OCI-LY3 (cell line): ENCODE data around the gene RRP1.

ENCODE experiments used
- CTCF ChIP-seq: fragments of 200-600, 300-600 bp; sonication (generic); IDR thresholded peaks from 2 replicates; pipeline ENCODE4 v1.5.1; 2014; ENCODE audit warnings: antibody characterized with exemption, low read length, low read depth
- EZH2phosphoT487 ChIP-seq: fragments of 200-600 bp; shearing (Covaris generic); IDR thresholded peaks from 2 replicates; pipeline ENCODE4 v1.6.1; 2018; ENCODE audit warnings: antibody characterized with exemption, mixed run types, low read depth

GRCh38 chr21:43752758-43753438, 36.5 kb upstream of the RRP1 start:
- TF ChIP-seq CTCF (no peak), EZH2phosphoT487 (no peak)
